ENCODE data around the gene TMEM179B.
"Not testable (repeated sequence)": the region's sequence is repeated elsewhere in the genome, so short reads cannot be mapped to it uniquely, and the experiment has no call there.

Gene TMEM179B

DNA sequence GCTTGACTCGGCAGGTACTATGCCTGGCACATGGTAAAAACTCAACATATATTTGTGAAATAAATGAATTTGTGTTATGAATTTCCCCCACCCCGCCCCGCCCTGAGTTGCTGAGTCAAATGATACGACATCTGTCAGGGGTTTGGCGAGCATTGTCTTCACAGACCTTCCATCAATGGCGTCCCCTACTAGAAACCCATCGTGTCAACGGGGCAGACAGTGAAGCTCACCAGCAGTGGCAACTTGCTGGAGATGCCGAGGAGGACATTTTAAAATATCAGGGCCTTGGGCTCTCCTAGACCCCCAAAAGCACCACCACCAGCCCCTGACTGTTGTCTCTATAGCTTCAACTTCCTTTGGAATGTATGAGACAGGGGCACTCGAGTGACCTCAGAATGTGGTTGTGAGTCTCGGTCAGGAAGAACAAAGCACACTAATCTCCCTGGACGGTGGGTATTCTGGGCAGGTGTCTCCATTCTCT, 18.8 kb downstream of the TMEM179B start:
- H3K4me3 ChIP-seq (ENCODE audit: low read depth, low read length), result peak overlapping the region; percentile 95

DNA sequence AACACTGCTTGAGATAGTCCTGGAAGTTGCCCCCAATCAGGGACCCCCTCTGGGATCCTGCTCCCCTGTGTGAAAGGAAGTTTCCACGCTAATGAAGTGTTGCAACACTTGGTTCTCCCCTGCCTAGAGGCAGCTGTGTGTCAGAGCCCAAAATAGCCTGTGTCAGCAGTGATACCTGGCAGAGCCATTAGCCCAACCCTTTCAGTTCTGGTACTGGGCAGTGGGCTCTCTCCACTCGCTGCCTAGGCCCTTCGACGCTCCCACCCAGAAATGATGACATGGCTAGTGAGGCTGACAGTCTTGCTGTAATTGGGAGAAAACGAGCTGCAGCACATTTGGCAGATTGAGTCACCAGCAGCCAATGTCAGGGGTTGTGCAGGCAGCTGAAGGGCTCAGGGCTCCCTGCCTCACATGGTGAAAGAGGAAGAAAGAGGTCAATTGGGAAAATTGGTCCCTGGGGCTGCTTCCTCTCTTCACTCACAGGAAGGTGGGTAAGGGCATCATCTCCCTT, 19.5 kb downstream of the TMEM179B start:
- H3K4me3 ChIP-seq (ENCODE audit: low read depth, low read length), result no peak overlapping the region
- TF ChIP-seq, protein P1, sequence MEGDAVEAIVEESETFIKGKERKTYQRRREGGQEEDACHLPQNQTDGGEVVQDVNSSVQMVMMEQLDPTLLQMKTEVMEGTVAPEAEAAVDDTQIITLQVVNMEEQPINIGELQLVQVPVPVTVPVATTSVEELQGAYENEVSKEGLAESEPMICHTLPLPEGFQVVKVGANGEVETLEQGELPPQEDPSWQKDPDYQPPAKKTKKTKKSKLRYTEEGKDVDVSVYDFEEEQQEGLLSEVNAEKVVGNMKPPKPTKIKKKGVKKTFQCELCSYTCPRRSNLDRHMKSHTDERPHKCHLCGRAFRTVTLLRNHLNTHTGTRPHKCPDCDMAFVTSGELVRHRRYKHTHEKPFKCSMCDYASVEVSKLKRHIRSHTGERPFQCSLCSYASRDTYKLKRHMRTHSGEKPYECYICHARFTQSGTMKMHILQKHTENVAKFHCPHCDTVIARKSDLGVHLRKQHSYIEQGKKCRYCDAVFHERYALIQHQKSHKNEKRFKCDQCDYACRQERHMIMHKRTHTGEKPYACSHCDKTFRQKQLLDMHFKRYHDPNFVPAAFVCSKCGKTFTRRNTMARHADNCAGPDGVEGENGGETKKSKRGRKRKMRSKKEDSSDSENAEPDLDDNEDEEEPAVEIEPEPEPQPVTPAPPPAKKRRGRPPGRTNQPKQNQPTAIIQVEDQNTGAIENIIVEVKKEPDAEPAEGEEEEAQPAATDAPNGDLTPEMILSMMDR (IDR thresholded peaks at IDR 0.05; ENCODE audit: low read depth, low read length), result no peak

More for the DNA sequence above, 18.8 kb downstream of the TMEM179B start:
- TF ChIP-seq, protein P1 (IDR thresholded peaks at IDR 0.05; ENCODE audit: low read depth, low read length), result no peak

DNA sequence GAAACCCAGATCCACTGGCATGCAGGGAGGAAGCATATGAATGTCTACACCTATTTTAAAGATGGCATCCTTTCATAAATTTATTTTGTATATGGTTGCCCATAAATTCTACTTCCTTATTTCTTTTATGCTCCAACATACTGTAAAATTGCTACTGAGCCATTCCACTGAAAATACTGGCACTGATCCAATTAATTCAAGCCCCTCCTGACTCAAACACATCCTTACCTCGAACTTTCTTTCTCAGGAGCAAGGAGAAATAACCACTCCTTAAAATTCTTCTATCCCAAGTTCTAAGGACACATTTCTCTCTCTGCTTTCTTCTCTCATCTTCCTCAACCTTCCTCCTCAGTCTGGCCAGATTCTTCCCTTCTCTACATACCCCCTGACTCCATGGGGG, 23.5 kb downstream of the TMEM179B start:
- TF ChIP-seq, protein P1 (IDR thresholded peaks at IDR 0.05; ENCODE audit: low read depth, low read length), result no peak
- no peak overlapping the region for H3K4me3 ChIP-seq (ENCODE audit: low read depth, low read length)

DNA sequence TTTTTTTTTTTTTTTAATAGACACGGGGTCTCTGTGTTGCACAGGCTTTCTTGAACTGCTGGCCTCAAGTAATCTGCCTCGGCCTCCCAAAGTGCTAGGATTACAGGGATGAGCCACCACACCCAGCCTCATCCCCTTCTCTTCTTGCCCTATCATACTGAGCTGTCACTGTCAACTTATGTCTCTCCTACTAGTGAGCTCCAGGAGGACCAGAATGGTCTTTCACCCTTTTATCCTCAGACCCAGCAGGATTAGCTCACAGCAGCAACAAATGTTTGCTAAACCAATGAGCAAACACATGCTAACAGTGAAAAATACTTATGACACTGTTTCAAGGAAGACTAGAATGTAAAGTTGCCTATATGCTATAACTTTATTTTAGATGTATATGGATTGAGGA, 24.5 kb downstream of the TMEM179B start:
- TF ChIP-seq, protein P1 (IDR thresholded peaks at IDR 0.05; ENCODE audit: low read depth, low read length), result no peak
- no peak overlapping the region for H3K4me3 ChIP-seq (ENCODE audit: low read depth, low read length)

DNA sequence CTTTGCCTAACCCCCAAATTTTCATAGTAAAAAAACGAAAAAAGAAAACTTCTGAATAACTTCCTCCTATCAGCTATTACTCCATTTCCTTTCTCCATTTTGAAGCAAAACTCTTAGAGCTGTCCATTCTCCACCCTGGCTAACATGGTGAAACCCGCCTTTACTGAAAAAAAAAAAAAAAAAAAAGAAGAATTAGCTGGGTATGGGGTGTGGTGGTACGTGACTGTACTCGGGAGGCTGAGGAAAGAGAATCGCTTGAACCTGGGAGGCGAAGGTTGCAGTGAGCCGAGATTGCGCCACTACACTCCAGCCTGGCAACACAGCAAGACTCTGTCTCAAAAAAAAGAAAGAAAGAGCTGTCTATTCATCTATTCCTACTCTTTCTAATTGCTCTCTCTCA, 29.4 kb downstream of the TMEM179B start:
- TF ChIP-seq, protein P1 (IDR thresholded peaks at IDR 0.05; ENCODE audit: low read depth, low read length), result no peak
- H3K4me3 ChIP-seq (ENCODE audit: low read depth, low read length), result no peak overlapping the region

DNA sequence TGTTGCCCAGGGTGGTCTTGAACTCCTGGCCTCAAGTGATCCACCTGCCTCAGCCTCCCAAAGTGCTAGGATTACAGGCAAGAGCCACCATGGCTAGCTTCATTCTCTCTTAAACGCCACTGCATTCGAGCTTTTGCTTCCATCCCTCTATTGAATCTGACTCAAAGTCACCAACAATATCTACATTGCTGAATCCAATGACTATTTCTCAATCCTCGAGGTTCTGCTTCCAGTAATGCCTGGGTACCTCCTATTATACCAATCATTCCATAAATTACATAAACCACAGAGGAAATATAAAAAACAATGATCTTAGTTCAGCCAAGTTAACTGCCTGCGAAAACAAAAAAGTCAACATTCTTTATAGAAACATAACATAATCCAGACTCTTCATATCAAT, 29.9 kb downstream of the TMEM179B start:
- H3K4me3 ChIP-seq (ENCODE audit: low read depth, low read length), result no peak overlapping the region
- TF ChIP-seq, protein P1 (IDR thresholded peaks at IDR 0.05; ENCODE audit: low read depth, low read length), result no peak

DNA sequence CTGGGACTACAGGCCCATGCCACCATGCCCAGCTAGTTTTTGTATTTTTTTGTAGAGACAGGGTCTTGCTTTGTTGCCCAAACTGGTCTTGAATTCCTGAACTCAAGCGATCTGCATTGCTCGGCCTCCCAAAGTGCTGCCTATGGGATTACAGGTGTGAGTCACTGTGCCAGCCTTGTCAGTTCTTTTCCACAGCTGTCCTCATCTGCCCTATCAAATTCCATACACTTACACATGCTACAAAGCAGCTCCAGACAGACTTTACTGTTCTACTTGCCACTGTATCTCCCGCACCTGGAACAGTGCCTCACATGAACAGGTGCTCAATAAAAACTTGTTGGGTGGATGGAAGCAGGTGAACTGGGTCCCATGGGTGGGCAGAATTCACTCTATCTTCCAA, 36.5 kb downstream of the TMEM179B start:
- TF ChIP-seq, protein P1 (IDR thresholded peaks at IDR 0.05; ENCODE audit: low read depth, low read length), result no peak
- no peak overlapping the region for H3K4me3 ChIP-seq (ENCODE audit: low read depth, low read length)

DNA sequence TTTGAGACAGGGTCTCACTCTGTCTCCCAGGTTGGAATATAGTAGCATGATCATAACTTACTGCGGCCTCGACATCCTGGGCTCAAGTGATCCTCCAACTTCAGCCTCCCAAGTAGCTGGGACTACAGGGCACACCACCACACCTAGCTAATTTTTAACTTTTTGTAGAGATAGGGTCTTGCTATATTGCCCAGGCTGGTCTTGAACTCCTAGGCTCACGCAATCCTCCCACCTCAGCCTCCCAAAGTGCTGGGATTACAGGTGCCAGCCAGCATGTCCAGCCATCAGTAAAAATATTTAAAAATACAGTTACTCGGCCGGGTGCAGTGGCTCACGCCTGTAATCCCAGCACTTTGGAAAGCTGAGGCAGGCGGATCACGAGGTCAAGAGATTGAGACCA, 40.9 kb downstream of the TMEM179B start:
- H3K4me3 ChIP-seq (ENCODE audit: low read depth, low read length), result not testable (repeated sequence)
